Measurements from ENCODE around the gene RILPL1.

DNA sequence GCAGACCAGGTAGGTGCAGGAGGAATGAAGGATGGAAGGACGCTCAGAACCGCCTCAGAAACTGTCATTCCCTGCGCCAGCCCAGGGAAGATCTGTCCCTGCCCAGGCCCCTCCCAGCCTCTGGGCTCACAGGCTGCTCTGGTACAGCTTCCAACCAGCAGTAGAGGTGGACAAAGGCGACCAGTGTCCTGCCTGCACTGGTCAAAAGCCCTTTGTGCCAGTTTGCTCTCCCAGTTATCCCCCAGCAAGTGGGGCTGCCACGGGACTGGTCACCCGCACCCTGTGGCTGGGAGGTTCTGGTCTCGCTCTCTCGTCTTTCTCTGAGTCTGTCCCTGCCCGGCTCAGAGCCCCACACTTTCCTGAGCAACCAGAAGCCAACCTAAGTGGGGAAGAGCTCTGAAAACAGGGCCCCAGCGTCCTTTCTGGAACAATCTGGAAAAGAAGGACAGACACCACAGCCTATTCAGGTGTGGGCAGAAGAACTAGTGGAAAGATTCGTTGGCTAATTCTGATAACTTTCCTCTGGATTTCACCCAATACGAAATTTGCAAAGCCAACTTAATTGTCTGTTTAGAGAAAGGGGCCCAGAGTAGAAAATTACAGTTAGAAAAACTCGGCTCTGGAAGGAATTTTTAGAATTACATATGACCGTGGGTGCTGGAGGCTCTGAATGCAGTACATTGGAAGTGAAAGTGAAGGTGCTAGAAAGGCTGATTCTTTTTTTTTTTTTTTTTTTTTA is 53.9 kb downstream of the RILPL1 start:
- TF ChIP-seq YY1 (IDR thresholded peaks at IDR 0.05; ENCODE audit: insufficient read depth, insufficient read length) = no peak
- TF ChIP-seq ZNF274 (IDR thresholded peaks at IDR 0.05; ENCODE audit: low read depth, low read length) = no peak
